Neural progenitor cell (in vitro differentiated cells): ENCODE measurements around the gene PDE5A. TPM values are rescaled to one million over a fixed set of nuclear protein-coding genes. Genes with fewer than 3 reads are reported as not detected.

ENCODE experiments used
- DNase-seq: peaks from one replicate; pipeline ENCODE4 v3.0.0-alpha.2; 2016; ENCODE audit warnings: low spot score
- H2AFZ ChIP-seq: fragments of 200-600 bp; sonication (generic); replicated peaks from 2 replicates; pipeline ENCODE4 v1.6.1; 2016; ENCODE audit warnings: antibody characterized with exemption
- H3F3A ChIP-seq: fragments of 200-600 bp; sonication (generic); 2 replicates; pipeline ENCODE4 v1.6.1; 2016; ENCODE audit warnings: antibody characterized with exemption, low read depth
- H3K27ac ChIP-seq: fragments of 200-600 bp; sonication (generic); 2 replicates; pipeline ENCODE4 v1.5.1; 2016; ENCODE audit warnings: mild to moderate bottlenecking
- H3K27me3 ChIP-seq: fragments of 200-600 bp; sonication (generic); 2 replicates; pipeline ENCODE4 v1.6.1; 2016; ENCODE audit warnings: mild to moderate bottlenecking, moderate library complexity
- H3K36me3 ChIP-seq: fragments of 200-600 bp; sonication (generic); 2 replicates; pipeline ENCODE4 v1.5.1; 2016
- H3K4me1 ChIP-seq: fragments of 200-600 bp; sonication (generic); 2 replicates; pipeline ENCODE4 v1.6.1; 2016; ENCODE audit warnings: mixed run types
- H3K4me2 ChIP-seq: fragments of 200-600 bp; sonication (generic); 2 replicates; pipeline ENCODE4 v1.6.1; 2016
- H3K4me3 ChIP-seq: fragments of 200-600 bp; sonication (generic); 2 replicates; pipeline ENCODE4 v1.5.1; 2016
- H3K79me2 ChIP-seq: fragments of 200-600 bp; sonication (generic); 2 replicates; pipeline ENCODE4 v1.6.1; 2016; ENCODE audit warnings: low read depth
- H3K9ac ChIP-seq: fragments of 200-600 bp; sonication (generic); 2 replicates; pipeline ENCODE4 v1.6.1; 2016
- H3K9me3 ChIP-seq: fragments of 200-600 bp; sonication (generic); 2 replicates; pipeline ENCODE4 v1.5.1; 2016; ENCODE audit warnings: low read depth
- H4K20me1 ChIP-seq: fragments of 200-600 bp; sonication (generic); 2 replicates; pipeline ENCODE4 v1.6.1; 2016; ENCODE audit warnings: low read depth
- H3K27ac Mint-ChIP-seq: 3 replicates; pipeline ENCODE4 v1.8.0; 2021; ENCODE audit warnings: mixed read lengths
- H3K27me3 Mint-ChIP-seq: 2 replicates; pipeline ENCODE4 v1.8.0; 2022; ENCODE audit warnings: low read depth, mild to moderate bottlenecking, inconsistent platforms, moderate library complexity, mixed read lengths; ENCODE audit not compliant: insufficient read depth
- H3K36me3 Mint-ChIP-seq: 3 replicates; pipeline ENCODE4 v1.8.0; 2021; ENCODE audit warnings: mixed read lengths
- H3K4me1 Mint-ChIP-seq: 3 replicates; pipeline ENCODE4 v1.8.0; 2021; ENCODE audit warnings: mixed read lengths
- H3K4me3 Mint-ChIP-seq: 3 replicates; pipeline ENCODE4 v1.8.0; 2021; ENCODE audit warnings: mild to moderate bottlenecking, moderate library complexity, mixed read lengths
- H3K9me3 Mint-ChIP-seq: 3 replicates; pipeline ENCODE4 v1.8.0; 2020; ENCODE audit warnings: mixed read lengths
- CTCF ChIP-seq: fragments of 200-600 bp; sonication (generic); IDR thresholded peaks from 2 replicates; pipeline ENCODE4 v1.5.1; 2017; ENCODE audit warnings: antibody characterized with exemption, mild to moderate bottlenecking
- EZH2 ChIP-seq: fragments of 200-600 bp; sonication (generic); IDR thresholded peaks from 2 replicates; pipeline ENCODE4 v1.6.1; 2017; ENCODE audit warnings: antibody characterized with exemption, mild to moderate bottlenecking, moderate library complexity
- EZH2phosphoT487 ChIP-seq: fragments of 200-600 bp; sonication (generic); IDR thresholded peaks from 2 replicates; pipeline ENCODE4 v1.6.1; 2017; ENCODE audit warnings: antibody characterized with exemption
- total RNA-seq: library from RNA; depleted of rRNA; stranded (reverse); fragments of >200 nt; gene quantifications from 2 replicates; pipeline ENCODE4 v1.2.3, GENCODE V29; 2015; ENCODE audit warnings: low replicate concordance

PDE5A gene
- total RNA-seq, 1 donor from 2014 or later, result 32.4 TPM

GRCh38 chr4:119659576-119659975 lies 31.0 kb upstream of the PDE5A start:
- no peak overlapping the region for H3K9ac ChIP-seq
- DNase-seq, result no peak
- H3K36me3 ChIP-seq, result no peaks in the 10 kb centered on the region
- H3K27me3 ChIP-seq, result no peaks in the 10 kb centered on the region
- Mint-ChIP-seq H3K27me3 (no peaks in the 10 kb centered on the region), H3K27ac (no peak overlapping the region), H3K4me1 (no peaks in the 10 kb centered on the region), H3K36me3 (no peaks in the 10 kb centered on the region), H3K9me3 (no peaks in the 10 kb centered on the region), H3K4me3 (no peak overlapping the region)
- TF ChIP-seq CTCF (no peak), EZH2 (no peak), EZH2phosphoT487 (no peak)
- H3K4me2 ChIP-seq, result no peak overlapping the region
- no peaks in the 10 kb centered on the region for H3K79me2 ChIP-seq
- H3K4me3 ChIP-seq, result no peak overlapping the region
- no peaks in the 10 kb centered on the region for H4K20me1 ChIP-seq
- H3F3A ChIP-seq, result no peaks in the 10 kb centered on the region
- H3K27ac ChIP-seq, result no peak overlapping the region
- H3K9me3 ChIP-seq, result no peaks in the 10 kb centered on the region
- H2AFZ ChIP-seq, result no peak overlapping the region
- H3K4me1 ChIP-seq, result no peaks in the 10 kb centered on the region

GRCh38 chr4:119657111-119657611 lies 28.6 kb upstream of the PDE5A start:
- H2AFZ ChIP-seq, result no peak overlapping the region
- DNase-seq, result no peak
- H3K9me3 ChIP-seq, result no peaks in the 10 kb centered on the region
- H3K4me2 ChIP-seq, result no peak overlapping the region
- no peak overlapping the region for H3K27ac Mint-ChIP-seq
- no peaks in the 10 kb centered on the region for H3K27me3 Mint-ChIP-seq
- no peak overlapping the region for H3K27ac ChIP-seq
- no peak overlapping the region for H3K9ac ChIP-seq
- no peaks in the 10 kb centered on the region for H3K36me3 ChIP-seq
- no peaks in the 10 kb centered on the region for H3K4me1 ChIP-seq
- no peak overlapping the region for H3K4me3 Mint-ChIP-seq
- H3K4me3 ChIP-seq, result no peak overlapping the region
- TF ChIP-seq EZH2, result no peak
- TF ChIP-seq EZH2phosphoT487, result no peak
- TF ChIP-seq CTCF, result no peak
- H3K79me2 ChIP-seq, result no peaks in the 10 kb centered on the region
- H3K36me3 Mint-ChIP-seq, result no peaks in the 10 kb centered on the region
- no peaks in the 10 kb centered on the region for H3F3A ChIP-seq
- H3K9me3 Mint-ChIP-seq, result no peaks in the 10 kb centered on the region
- H4K20me1 ChIP-seq, result no peaks in the 10 kb centered on the region
- H3K27me3 ChIP-seq, result no peaks in the 10 kb centered on the region
- no peaks in the 10 kb centered on the region for H3K4me1 Mint-ChIP-seq

- Histone ChIP-seq H3K36me3 (no peaks in the 10 kb centered on the region), H4K20me1 (no peaks in the 10 kb centered on the region), H3K4me1 (no peaks in the 10 kb centered on the region), H3K27me3 (no peaks in the 10 kb centered on the region), H3K4me2 (no peak overlapping the region), H3F3A (no peaks in the 10 kb centered on the region), H3K9ac (no peak overlapping the region), H3K79me2 (no peaks in the 10 kb centered on the region), H2AFZ (peak overlapping the region; percentile 58), H3K9me3 (no peaks in the 10 kb centered on the region), H3K27ac (no peak overlapping the region), H3K4me3 (no peak overlapping the region)
- Mint-ChIP-seq H3K27ac (no peak overlapping the region), H3K4me3 (no peak overlapping the region), H3K27me3 (no peaks in the 10 kb centered on the region), H3K36me3 (no peaks in the 10 kb centered on the region), H3K9me3 (no peaks in the 10 kb centered on the region), H3K4me1 (no peaks in the 10 kb centered on the region)
- DNase-seq, result no peak
- no peak for TF ChIP-seq CTCF
- no peak for TF ChIP-seq EZH2
- TF ChIP-seq EZH2phosphoT487, result no peak
Observed at GRCh38 chr4:119656342-119656741, 27.7 kb upstream of the PDE5A start.
